Measurements from ENCODE around the gene PHACTR3. TPM values are rescaled to one million over a fixed set of nuclear protein-coding genes. Genes with fewer than 3 reads are reported as not detected.

Gene PHACTR3
- total RNA-seq, 4 donors from 2014 or later: 0.66 to 7.8 TPM; not detected in 2

- no peak for TF ChIP-seq CTCF (IDR thresholded peaks at IDR 0.05; ENCODE audit: low read depth)
Observed at GRCh38 chr20:59564171-59564570, 40.2 kb upstream of the PHACTR3 start.

- no peak for TF ChIP-seq CTCF (IDR thresholded peaks at IDR 0.05; ENCODE audit: low read depth)
Observed at GRCh38 chr20:59564943-59565342, 39.4 kb upstream of the PHACTR3 start.

GRCh38 chr20:59565768-59566461, 38.4 kb upstream of the PHACTR3 start:
- no peak for TF ChIP-seq CTCF (IDR thresholded peaks at IDR 0.05; ENCODE audit: low read depth)

GRCh38 chr20:59566631-59567524, 37.5 kb upstream of the PHACTR3 start:
- TF ChIP-seq CTCF (IDR thresholded peaks at IDR 0.05; ENCODE audit: low read depth): no peak

GRCh38 chr20:59567585-59568508, 36.5 kb upstream of the PHACTR3 start:
- no peak for TF ChIP-seq CTCF (IDR thresholded peaks at IDR 0.05; ENCODE audit: low read depth)

GRCh38 chr20:59568509-59569024, 35.8 kb upstream of the PHACTR3 start:
- no peak for TF ChIP-seq CTCF (IDR thresholded peaks at IDR 0.05; ENCODE audit: low read depth)

Measured in subcutaneous adipose tissue (tissue), 4 donors.